H1 (cell line): ENCODE results near the gene ADD3. TPM values are rescaled to one million over a fixed set of nuclear protein-coding genes. Genes with fewer than 3 reads are reported as not detected.

Experiments used
- CTCF ChIA-PET: fragments of 300-600 bp; sonication (Branson Sonifier 250); formaldehyde crosslinking; loops from one replicate; lab custom pipeline; 2021; ENCODE audit not compliant: partially characterized antibody; lab: Charles Lee
- POLR2A ChIA-PET: fragments of 300-600 bp; sonication (Branson Sonifier 250); formaldehyde crosslinking; loops from one replicate; lab custom pipeline; 2021; ENCODE audit warnings: inconsistent platforms; ENCODE audit not compliant: partially characterized antibody; lab: Charles Lee
- DNase-seq, 2 experiments: peaks; one replicate each; pipeline versions ENCODE4 v3.0.0 to v3.0.0-alpha.2; 2010 to 2022; ENCODE audit warnings: low spot score in 2 of 2, low read depth in 1 of 2, mixed read lengths in 1 of 2
- FAIRE-seq: peaks from 2 replicates; lab custom pipeline; 2011; peaks lifted over from hg19 to GRCh38; lab: Jason Lieb, UNC
- H2AFZ ChIP-seq: 2 replicates; pipeline ENCODE4 v1.8.1; 2012; ENCODE audit warnings: low read length, inconsistent platforms
- H2AK5ac ChIP-seq: 2 replicates; pipeline ENCODE4 v1.6.1; 2013; ENCODE audit warnings: low read depth, low read length
- H2BK120ac ChIP-seq: replicated peaks from 2 replicates; pipeline ENCODE3; 2013; ENCODE audit warnings: low read depth, low read length, inconsistent platforms
- H2BK12ac ChIP-seq: 2 replicates; pipeline ENCODE4 v1.6.1; 2013; ENCODE audit warnings: low read depth, low read length
- H2BK15ac ChIP-seq: 2 replicates; pipeline ENCODE4 v1.6.1; 2013; ENCODE audit warnings: low read length
- H2BK20ac ChIP-seq: 2 replicates; pipeline ENCODE4 v1.6.1; 2013; ENCODE audit warnings: low read length
- H2BK5ac ChIP-seq: 2 replicates; pipeline ENCODE4 v1.6.1; 2013; ENCODE audit warnings: low read depth, low read length
- H3K14ac ChIP-seq: 2 replicates; pipeline ENCODE4 v1.6.1; 2013; ENCODE audit warnings: inconsistent platforms; ENCODE audit not compliant: insufficient read length
- H3K18ac ChIP-seq: 2 replicates; pipeline ENCODE4 v1.6.1; 2013; ENCODE audit warnings: low read length; ENCODE audit errors: extremely low read depth
- H3K23ac ChIP-seq: 2 replicates; pipeline ENCODE4 v1.6.1; 2013; ENCODE audit warnings: inconsistent platforms; ENCODE audit not compliant: insufficient read length
- H3K23me2 ChIP-seq: 2 replicates; pipeline ENCODE4 v1.6.1; 2013; ENCODE audit warnings: low read depth, low read length
- H3K27ac ChIP-seq: 2 replicates; pipeline ENCODE4 v1.6.1; 2011; ENCODE audit warnings: low read depth, low read length, inconsistent platforms
- H3K27me3 ChIP-seq, 4 experiments: replicated peaks in 1 of 4; 1 replicate in 1 of 4; 2 replicates in 3 of 4; pipeline versions ENCODE4 v1.6.1 to v1.8.1; 2011 to 2013; ENCODE audit warnings: low read length in 3 of 4, mild to moderate bottlenecking in 3 of 4, inconsistent platforms in 2 of 4, mixed read lengths in 2 of 4, moderate library complexity in 1 of 4; ENCODE audit not compliant: control insufficient read depth in 3 of 4, insufficient read depth in 3 of 4; ENCODE audit errors: extremely low read depth in 1 of 4
- H3K36me3 ChIP-seq, 4 experiments: 2 replicates each; pipeline versions ENCODE4 v1.6.1 to v1.8.1; 2011 to 2013; ENCODE audit warnings: mild to moderate bottlenecking in 4 of 4, low read length in 3 of 4, moderate library complexity in 2 of 4, control low read depth in 1 of 4, inconsistent platforms in 1 of 4; ENCODE audit not compliant: insufficient read depth in 4 of 4, control insufficient read depth in 2 of 4
- H3K4ac ChIP-seq: replicated peaks from 2 replicates; pipeline ENCODE3; 2013; ENCODE audit warnings: low read length, low read depth, mixed read lengths, inconsistent platforms; ENCODE audit not compliant: insufficient read length
- H3K4me1 ChIP-seq, 4 experiments: replicated peaks in 1 of 4; 1 replicate in 1 of 4; 2 replicates in 3 of 4; pipeline versions ENCODE4 v1.6.1 to v1.8.1; 2011 to 2013; ENCODE audit warnings: low read length in 3 of 4, inconsistent platforms in 2 of 4, mixed read lengths in 1 of 4; ENCODE audit not compliant: insufficient read depth in 4 of 4, control insufficient read depth in 3 of 4
- H3K4me2 ChIP-seq, 2 experiments: 2 replicates each; pipeline versions ENCODE4 v1.6.1 to v1.8.1; 2011 to 2013; ENCODE audit warnings: low read depth in 2 of 2, low read length in 2 of 2, control low read depth in 1 of 2, inconsistent platforms in 1 of 2, mild to moderate bottlenecking in 1 of 2; ENCODE audit not compliant: insufficient read depth in 1 of 2
- H3K4me3 ChIP-seq, 4 experiments: fragments of 200-600, 300-600 bp in 1 of 4; sonication (generic), shearing (Covaris generic), sonication (Bioruptor Twin) in 1 of 4; 2 replicates each; pipeline versions ENCODE4 v1.5.1 to v1.8.1; 2011 to 2016; ENCODE audit warnings: low read length in 4 of 4, low read depth in 3 of 4, control low read depth in 2 of 4, inconsistent platforms in 2 of 4, mild to moderate bottlenecking in 2 of 4, mixed read lengths in 1 of 4, moderate library complexity in 1 of 4; ENCODE audit not compliant: insufficient read depth in 2 of 4; ENCODE audit errors: extremely low read depth in 1 of 4
- H3K56ac ChIP-seq: replicated peaks from 2 replicates; pipeline ENCODE3; 2013; ENCODE audit warnings: low read depth, mild to moderate bottlenecking, mixed read lengths, low read length, inconsistent platforms; ENCODE audit not compliant: insufficient read length
- H3K79me1 ChIP-seq: 2 replicates; pipeline ENCODE4 v1.6.1; 2013; ENCODE audit warnings: low read depth, low read length, control low read depth
- H3K79me2 ChIP-seq, 2 experiments: 2 replicates each; pipeline versions ENCODE4 v1.6.1 to v1.8.1; 2012 to 2013; ENCODE audit warnings: low read length in 2 of 2, mild to moderate bottlenecking in 2 of 2, inconsistent platforms in 1 of 2; ENCODE audit not compliant: insufficient read depth in 2 of 2, control insufficient read depth in 1 of 2
- H3K9ac ChIP-seq, 4 experiments: replicated peaks in 1 of 4; 1 replicate in 1 of 4; 2 replicates in 3 of 4; pipeline versions ENCODE4 v1.6.1 to v1.8.1; 2011 to 2013; ENCODE audit warnings: low read depth in 3 of 4, low read length in 3 of 4, control low read depth in 2 of 4, mild to moderate bottlenecking in 2 of 4, moderate library complexity in 2 of 4, inconsistent platforms in 1 of 4; ENCODE audit errors: extremely low read depth in 1 of 4
- H3K9me3 ChIP-seq, 2 experiments: 2 replicates each; pipeline versions ENCODE4 v1.6.1 to v1.8.1; 2012 to 2013; ENCODE audit warnings: mild to moderate bottlenecking in 2 of 2, moderate library complexity in 2 of 2, control low read depth in 1 of 2, inconsistent platforms in 1 of 2, low read depth in 1 of 2, low read length in 1 of 2, mixed read lengths in 1 of 2; ENCODE audit not compliant: insufficient read depth in 2 of 2
- H4K20me1 ChIP-seq, 2 experiments: replicated peaks in 1 of 2; 2 replicates each; pipeline versions ENCODE3 to v1.8.1; 2011 to 2013; ENCODE audit warnings: inconsistent platforms in 2 of 2, low read length in 2 of 2, mild to moderate bottlenecking in 1 of 2; ENCODE audit not compliant: insufficient read depth in 2 of 2, control insufficient read depth in 1 of 2
- H4K5ac ChIP-seq: 2 replicates; pipeline ENCODE4 v1.6.1; 2013; ENCODE audit warnings: low read length, low read depth, mixed read lengths, inconsistent platforms; ENCODE audit not compliant: insufficient read length
- H4K8ac ChIP-seq: 2 replicates; pipeline ENCODE4 v1.8.0; 2013; ENCODE audit warnings: mild to moderate bottlenecking, moderate library complexity, low read length, inconsistent platforms; ENCODE audit not compliant: insufficient read depth; ENCODE audit errors: extremely low read depth
- H4K91ac ChIP-seq: replicated peaks from 2 replicates; pipeline ENCODE3; 2013; ENCODE audit warnings: low read length, mixed read lengths, inconsistent platforms; ENCODE audit not compliant: insufficient read length
- NANOG ChIP-seq: IDR thresholded peaks from 2 replicates; pipeline ENCODE4 v1.6.1; 2011; ENCODE audit warnings: low read length, low read depth, mild to moderate bottlenecking, inconsistent platforms; ENCODE audit not compliant: insufficient read depth, poor library complexity, severe bottlenecking
- POLR2AphosphoS5 ChIP-seq: IDR thresholded peaks from 2 replicates; pipeline ENCODE4 v1.6.1; 2011; ENCODE audit warnings: low read depth, low read length
- RFX5 ChIP-seq: IDR thresholded peaks from 2 replicates; pipeline ENCODE4 v1.6.1; 2011; ENCODE audit warnings: low read depth, low read length, improper control_type of control experiment, borderline replicate concordance
- SIX5 ChIP-seq: IDR thresholded peaks from 2 replicates; pipeline ENCODE4 v1.6.1; 2011; ENCODE audit warnings: mild to moderate bottlenecking, low read depth, low read length
- WGBS, 2 experiments: shearing (Covaris generic) in 1 of 2; methylation state at CpG; one replicate each; pipeline versions ENCODE4 v1.1.6 to v1.1.7; 2013 to 2015; ENCODE audit warnings: low lambda C conversion rate in 2 of 2, mixed read lengths in 2 of 2, inconsistent platforms in 1 of 2, low coverage in 1 of 2, missing lambda C conversion rate in 1 of 2; ENCODE audit not compliant: insufficient replicate concordance in 2 of 2, insufficient coverage in 1 of 2, insufficient read length in 1 of 2; ENCODE audit errors: extremely low coverage in 1 of 2, missing lambda C conversion rate in 1 of 2; 5-methylcytosine and 5-hydroxymethylcytosine counted together
- polyA plus RNA-seq, 7 experiments: library from polyadenylated mRNA; depleted of rRNA in 3 of 7; stranded (reverse) in 5 of 7; unstranded in 2 of 7; fragments of >200 nt in 5 of 7; fragments of 200-250 nt in 2 of 7; gene quantifications; 1 replicate in 5 of 7; 2 replicates in 1 of 7; 4 replicates in 1 of 7; pipeline versions ENCODE4 v1.2.1 to v1.2.3, GENCODE V29; 2011 to 2013; ENCODE audit warnings: missing spikeins in 2 of 7, mixed read lengths in 2 of 7
- total RNA-seq: library from RNA; stranded (reverse); fragmentation: NEBNext Ultra II Directional; extraction: Animal tissue kit (Norgen Biotek cat#: 25700); gene quantifications from 2 replicates; pipeline ENCODE4 v1.2.1, GENCODE V29; 2021

Gene ADD3
- total and polyA plus RNA-seq, 2 of the 8 experiments (the other 6 are each of a cell fraction or from before 2014, with no cell fraction given) = 44.7 to 85.6 TPM

DNA sequence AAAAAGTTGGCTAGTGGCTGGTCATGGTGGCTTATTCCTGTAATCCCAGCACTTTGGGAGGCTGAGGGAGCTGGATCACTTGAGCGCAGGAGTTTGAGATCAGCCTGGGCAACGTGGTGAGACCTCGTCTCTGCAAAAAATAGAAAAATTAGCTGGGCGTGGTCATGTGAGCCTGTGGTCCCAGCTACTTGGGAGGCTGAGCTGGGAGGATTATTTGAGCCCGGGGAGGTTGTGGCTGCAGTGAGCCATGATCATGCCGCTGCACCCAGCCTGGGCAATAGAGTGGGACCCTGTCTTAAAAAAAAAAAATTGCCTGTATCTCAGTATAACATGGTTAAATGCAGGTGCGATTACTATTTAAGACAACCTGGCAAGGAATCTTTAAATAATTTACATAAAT is 61.0 kb downstream of the ADD3 start:
- DNase-seq = no peak
- H3K9ac ChIP-seq = no peak overlapping the region
- WGBS, 2 experiments = 80% methylated on average over 7 of the region's 7 CpGs; no CpG with 5 or more reads in 1 of the 2 experiments
- H3K79me1 ChIP-seq = no peaks in the 10 kb centered on the region
- no peak overlapping the region for H2BK20ac ChIP-seq
- no peak overlapping the region for H2BK15ac ChIP-seq
- no peak overlapping the region for H3K23ac ChIP-seq
- no peak overlapping the region for H3K56ac ChIP-seq
- no peak overlapping the region for H2AFZ ChIP-seq
- peaks cover 0 to 39% of the 10 kb centered on the region in 2 experiments; a peak in 2 of 4 replicates for H3K79me2 ChIP-seq
- no peaks in the 10 kb centered on the region for H3K36me3 ChIP-seq
- no peak overlapping the region for H3K27ac ChIP-seq
- no peak overlapping the region for H3K14ac ChIP-seq
- no peak overlapping the region for H4K91ac ChIP-seq
- TF ChIP-seq RFX5 (no peak), NANOG (no peak), SIX5 (no peak), POLR2AphosphoS5 (no peak)
- no peak overlapping the region for H3K4me3 ChIP-seq
- no peaks in the 10 kb centered on the region for H3K27me3 ChIP-seq
- no peak overlapping the region for H4K8ac ChIP-seq
- no peak overlapping the region for H2BK12ac ChIP-seq
- H3K4me1 ChIP-seq = peaks cover 0 to 10% (median 2%) of the 10 kb centered on the region in 4 experiments; a peak in 2 of 7 replicates
- no peak overlapping the region for H2BK5ac ChIP-seq
- FAIRE-seq = no peak
- H3K23me2 ChIP-seq = no peaks in the 10 kb centered on the region
- H3K9me3 ChIP-seq = no peaks in the 10 kb centered on the region
- ChIA-PET POLR2A (no interaction called here), CTCF (interaction anchor here (0.7 to 4.3 kb wide), 3 partner anchors 9 to 185 kb away, joined by 4 to 22 read pairs (median 5); no protein-coding TSS in a partner anchor)
- no peak overlapping the region for H2BK120ac ChIP-seq
- no peak overlapping the region for H3K18ac ChIP-seq
- peaks cover 0 to 7% of the 10 kb centered on the region in 2 experiments for H4K20me1 ChIP-seq
- no peak overlapping the region for H3K4me2 ChIP-seq
- no peak overlapping the region for H4K5ac ChIP-seq
- no peak overlapping the region for H2AK5ac ChIP-seq
- no peak overlapping the region for H3K4ac ChIP-seq
